Neural progenitor cell (in vitro differentiated cells): Measurements from ENCODE around the gene CCDC78. TPM values are rescaled to one million over a fixed set of nuclear protein-coding genes. Genes with fewer than 3 reads are reported as not detected.
A peak's percentile ranks its signal among the peaks of the same experiment; 100 is the strongest.

Experiments used
- DNase-seq: peaks from one replicate; pipeline ENCODE4 v3.0.0-alpha.2; 2016; ENCODE audit warnings: low spot score
- H2AFZ ChIP-seq: fragments of 200-600 bp; sonication (generic); replicated peaks from 2 replicates; pipeline ENCODE4 v1.6.1; 2016; ENCODE audit warnings: antibody characterized with exemption
- H3F3A ChIP-seq: fragments of 200-600 bp; sonication (generic); 2 replicates; pipeline ENCODE4 v1.6.1; 2016; ENCODE audit warnings: antibody characterized with exemption, low read depth
- H3K27ac ChIP-seq: fragments of 200-600 bp; sonication (generic); 2 replicates; pipeline ENCODE4 v1.5.1; 2016; ENCODE audit warnings: mild to moderate bottlenecking
- H3K27me3 ChIP-seq: fragments of 200-600 bp; sonication (generic); 2 replicates; pipeline ENCODE4 v1.6.1; 2016; ENCODE audit warnings: mild to moderate bottlenecking, moderate library complexity
- H3K36me3 ChIP-seq: fragments of 200-600 bp; sonication (generic); 2 replicates; pipeline ENCODE4 v1.5.1; 2016
- H3K4me1 ChIP-seq: fragments of 200-600 bp; sonication (generic); 2 replicates; pipeline ENCODE4 v1.6.1; 2016; ENCODE audit warnings: mixed run types
- H3K4me2 ChIP-seq: fragments of 200-600 bp; sonication (generic); 2 replicates; pipeline ENCODE4 v1.6.1; 2016
- H3K4me3 ChIP-seq: fragments of 200-600 bp; sonication (generic); 2 replicates; pipeline ENCODE4 v1.5.1; 2016
- H3K79me2 ChIP-seq: fragments of 200-600 bp; sonication (generic); 2 replicates; pipeline ENCODE4 v1.6.1; 2016; ENCODE audit warnings: low read depth
- H3K9ac ChIP-seq: fragments of 200-600 bp; sonication (generic); 2 replicates; pipeline ENCODE4 v1.6.1; 2016
- H3K9me3 ChIP-seq: fragments of 200-600 bp; sonication (generic); 2 replicates; pipeline ENCODE4 v1.5.1; 2016; ENCODE audit warnings: low read depth
- H4K20me1 ChIP-seq: fragments of 200-600 bp; sonication (generic); 2 replicates; pipeline ENCODE4 v1.6.1; 2016; ENCODE audit warnings: low read depth
- H3K27ac Mint-ChIP-seq: 3 replicates; pipeline ENCODE4 v1.8.0; 2021; ENCODE audit warnings: mixed read lengths
- H3K27me3 Mint-ChIP-seq: 2 replicates; pipeline ENCODE4 v1.8.0; 2022; ENCODE audit warnings: low read depth, mild to moderate bottlenecking, inconsistent platforms, moderate library complexity, mixed read lengths; ENCODE audit not compliant: insufficient read depth
- H3K36me3 Mint-ChIP-seq: 3 replicates; pipeline ENCODE4 v1.8.0; 2021; ENCODE audit warnings: mixed read lengths
- H3K4me1 Mint-ChIP-seq: 3 replicates; pipeline ENCODE4 v1.8.0; 2021; ENCODE audit warnings: mixed read lengths
- H3K4me3 Mint-ChIP-seq: 3 replicates; pipeline ENCODE4 v1.8.0; 2021; ENCODE audit warnings: mild to moderate bottlenecking, moderate library complexity, mixed read lengths
- H3K9me3 Mint-ChIP-seq: 3 replicates; pipeline ENCODE4 v1.8.0; 2020; ENCODE audit warnings: mixed read lengths
- EZH2 ChIP-seq: fragments of 200-600 bp; sonication (generic); IDR thresholded peaks from 2 replicates; pipeline ENCODE4 v1.6.1; 2017; ENCODE audit warnings: antibody characterized with exemption, mild to moderate bottlenecking, moderate library complexity
- EZH2phosphoT487 ChIP-seq: fragments of 200-600 bp; sonication (generic); IDR thresholded peaks from 2 replicates; pipeline ENCODE4 v1.6.1; 2017; ENCODE audit warnings: antibody characterized with exemption
- total RNA-seq: library from RNA; depleted of rRNA; stranded (reverse); fragments of >200 nt; gene quantifications from 2 replicates; pipeline ENCODE4 v1.2.3, GENCODE V29; 2015; ENCODE audit warnings: low replicate concordance
- TF ChIP-seq, protein P1 (sequence below): fragments of 200-600 bp; sonication (generic); IDR thresholded peaks from 2 replicates; pipeline ENCODE4 v1.5.1; 2017; ENCODE audit warnings: antibody characterized with exemption, mild to moderate bottlenecking

CCDC78 gene
- total RNA-seq, 1 donor from 2014 or later, result 0.67 TPM

DNA sequence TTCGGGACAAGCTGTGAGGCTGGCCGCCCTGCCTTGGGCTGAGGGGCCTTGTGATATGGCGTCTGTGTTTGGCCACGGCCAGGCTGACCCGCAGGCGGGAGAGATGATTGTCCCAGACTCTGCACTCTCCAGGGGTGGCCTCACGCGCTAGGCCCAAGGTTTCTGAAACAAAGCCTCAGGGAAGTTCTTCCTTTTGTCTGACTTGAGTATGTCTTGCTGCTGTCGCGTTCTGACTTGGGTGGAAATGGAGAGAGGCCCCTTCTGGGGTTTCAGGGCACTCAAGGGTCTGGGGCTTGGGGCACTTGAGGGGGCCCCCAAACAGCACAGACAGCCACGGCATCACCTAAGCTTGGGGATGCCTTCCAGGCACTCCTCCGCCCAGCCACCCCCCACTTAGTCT is 15.2 kb downstream of the CCDC78 start:
- Mint-ChIP-seq H3K27ac (peak overlapping the region; percentile 87), H3K4me3 (peak overlapping the region; percentile 57), H3K36me3 (no peaks in the 10 kb centered on the region), H3K9me3 (no peaks in the 10 kb centered on the region), H3K27me3 (peaks cover 27% of the 10 kb centered on the region), H3K4me1 (peaks cover 41% of the 10 kb centered on the region)
- Histone ChIP-seq H3K4me1 (peaks cover 14% of the 10 kb centered on the region), H3K36me3 (no peaks in the 10 kb centered on the region), H3K79me2 (no peaks in the 10 kb centered on the region), H3F3A (peaks cover 37% of the 10 kb centered on the region), H4K20me1 (peaks cover 24% of the 10 kb centered on the region), H3K27ac (no peak overlapping the region), H3K4me2 (no peak overlapping the region), H3K9me3 (no peaks in the 10 kb centered on the region), H3K27me3 (peaks cover 85% of the 10 kb centered on the region), H3K9ac (no peak overlapping the region), H2AFZ (no peak overlapping the region), H3K4me3 (no peak overlapping the region)
- no peak for DNase-seq
- TF ChIP-seq EZH2phosphoT487 (no peak), EZH2 (no peak)
- TF ChIP-seq, protein P1, sequence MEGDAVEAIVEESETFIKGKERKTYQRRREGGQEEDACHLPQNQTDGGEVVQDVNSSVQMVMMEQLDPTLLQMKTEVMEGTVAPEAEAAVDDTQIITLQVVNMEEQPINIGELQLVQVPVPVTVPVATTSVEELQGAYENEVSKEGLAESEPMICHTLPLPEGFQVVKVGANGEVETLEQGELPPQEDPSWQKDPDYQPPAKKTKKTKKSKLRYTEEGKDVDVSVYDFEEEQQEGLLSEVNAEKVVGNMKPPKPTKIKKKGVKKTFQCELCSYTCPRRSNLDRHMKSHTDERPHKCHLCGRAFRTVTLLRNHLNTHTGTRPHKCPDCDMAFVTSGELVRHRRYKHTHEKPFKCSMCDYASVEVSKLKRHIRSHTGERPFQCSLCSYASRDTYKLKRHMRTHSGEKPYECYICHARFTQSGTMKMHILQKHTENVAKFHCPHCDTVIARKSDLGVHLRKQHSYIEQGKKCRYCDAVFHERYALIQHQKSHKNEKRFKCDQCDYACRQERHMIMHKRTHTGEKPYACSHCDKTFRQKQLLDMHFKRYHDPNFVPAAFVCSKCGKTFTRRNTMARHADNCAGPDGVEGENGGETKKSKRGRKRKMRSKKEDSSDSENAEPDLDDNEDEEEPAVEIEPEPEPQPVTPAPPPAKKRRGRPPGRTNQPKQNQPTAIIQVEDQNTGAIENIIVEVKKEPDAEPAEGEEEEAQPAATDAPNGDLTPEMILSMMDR, result no peak

DNA sequence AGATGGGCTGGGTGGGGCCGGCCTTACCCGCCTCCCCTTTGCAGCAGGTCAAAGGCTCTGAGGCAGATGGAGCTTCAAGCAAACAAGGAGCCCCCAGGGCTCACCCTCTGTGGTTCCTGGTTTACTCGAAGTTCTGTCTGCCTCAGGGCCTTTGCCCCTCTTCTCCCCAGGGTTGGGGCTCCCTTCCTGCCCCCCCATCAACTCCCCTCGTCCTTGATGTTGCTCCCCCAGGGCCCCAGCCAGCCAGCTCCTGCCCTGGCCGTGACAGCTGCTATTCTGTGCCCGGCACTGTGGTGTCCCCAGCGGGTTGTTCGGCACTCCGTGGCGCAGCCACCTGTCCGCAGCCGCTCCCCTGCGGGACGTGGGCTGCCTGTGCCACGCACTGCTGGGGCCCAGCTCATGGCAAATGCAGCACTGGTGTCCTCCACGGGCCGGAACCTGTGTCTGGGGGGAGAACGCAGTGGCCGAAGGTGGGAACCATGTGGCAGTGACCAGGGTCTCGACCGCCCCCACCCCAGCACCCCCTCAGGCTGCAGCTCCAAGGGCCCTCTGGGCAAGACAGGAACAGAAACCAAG is 15.7 kb downstream of the CCDC78 start:
- Mint-ChIP-seq H3K27ac (peak overlapping the region; percentile 89), H3K4me3 (peak overlapping the region; percentile 78), H3K9me3 (no peaks in the 10 kb centered on the region), H3K4me1 (peaks cover 41% of the 10 kb centered on the region), H3K36me3 (no peaks in the 10 kb centered on the region), H3K27me3 (peaks cover 27% of the 10 kb centered on the region)
- Histone ChIP-seq H3K4me1 (peaks cover 10% of the 10 kb centered on the region), H3K9me3 (no peaks in the 10 kb centered on the region), H3K9ac (no peak overlapping the region), H3K27me3 (peaks cover 90% of the 10 kb centered on the region), H3K4me3 (no peak overlapping the region), H3K4me2 (peak overlapping the region; percentile 21), H3K36me3 (no peaks in the 10 kb centered on the region), H3K79me2 (no peaks in the 10 kb centered on the region), H3F3A (peaks cover 33% of the 10 kb centered on the region), H4K20me1 (peaks cover 26% of the 10 kb centered on the region), H2AFZ (no peak overlapping the region), H3K27ac (no peak overlapping the region)
- TF ChIP-seq EZH2phosphoT487, result no peak
- no peak for TF ChIP-seq EZH2
- DNase-seq, result no peak

DNA sequence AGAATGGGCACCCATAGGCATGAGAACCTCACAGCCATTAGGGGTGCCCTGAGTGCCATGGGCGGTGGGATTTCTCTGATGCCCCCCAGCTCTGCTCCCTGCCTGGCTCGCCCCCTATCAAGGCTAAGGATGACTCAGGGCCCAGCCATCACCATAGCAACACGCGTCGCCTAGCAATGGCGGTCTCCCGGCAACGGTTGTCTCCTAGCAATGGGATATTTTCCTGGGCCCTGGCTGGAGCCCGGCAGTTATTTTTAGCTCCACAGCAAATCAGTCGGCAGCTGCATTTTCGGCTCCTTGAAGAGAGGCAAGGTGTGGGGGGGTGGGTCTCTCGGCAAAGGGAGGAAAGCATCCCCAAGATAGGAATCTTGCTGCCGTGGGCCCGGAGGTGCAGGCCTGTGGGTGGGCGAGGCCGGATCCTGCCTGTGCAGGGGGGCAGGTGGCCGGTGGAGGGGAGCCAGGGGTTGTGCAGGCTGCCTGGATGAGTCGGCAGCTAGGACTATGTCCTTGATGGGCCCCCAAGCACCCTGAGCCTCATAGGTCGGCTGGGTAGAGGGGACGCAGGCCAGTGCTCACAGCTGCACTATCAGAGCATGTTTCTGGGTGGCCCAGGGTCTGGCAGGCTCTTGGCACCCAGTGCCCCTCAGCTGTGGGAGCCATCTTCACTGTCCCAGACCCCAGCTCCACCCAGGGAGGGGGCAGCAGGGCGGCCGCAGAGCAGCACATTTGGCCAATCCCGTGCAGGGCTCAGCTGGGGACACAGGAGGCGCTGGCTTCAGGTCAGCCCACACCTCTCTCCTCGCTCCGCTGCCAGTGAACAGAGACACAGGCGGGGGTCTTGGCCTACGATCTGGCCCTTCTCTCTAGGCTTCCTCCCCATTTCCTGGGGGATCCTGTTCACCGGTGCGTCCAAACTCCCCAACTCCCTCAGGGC is 16.4 kb downstream of the CCDC78 start:
- Histone ChIP-seq H3K27me3 (peaks cover 98% of the 10 kb centered on the region), H3K9ac (no peak overlapping the region), H3K79me2 (no peaks in the 10 kb centered on the region), H4K20me1 (peaks cover 30% of the 10 kb centered on the region), H3K4me3 (no peak overlapping the region), H2AFZ (no peak overlapping the region), H3F3A (peaks cover 33% of the 10 kb centered on the region), H3K4me2 (peak overlapping the region; percentile 21), H3K27ac (no peak overlapping the region), H3K36me3 (no peaks in the 10 kb centered on the region), H3K9me3 (no peaks in the 10 kb centered on the region), H3K4me1 (peaks cover 10% of the 10 kb centered on the region)
- peak; percentile 83 for DNase-seq
- H3K27ac Mint-ChIP-seq, result peak overlapping the region; percentile 92
- TF ChIP-seq, protein P1, result peak; percentile 15
- TF ChIP-seq EZH2phosphoT487, result no peak
- peaks cover 27% of the 10 kb centered on the region for H3K27me3 Mint-ChIP-seq
- no peaks in the 10 kb centered on the region for H3K36me3 Mint-ChIP-seq
- peaks cover 41% of the 10 kb centered on the region for H3K4me1 Mint-ChIP-seq
- H3K9me3 Mint-ChIP-seq, result no peaks in the 10 kb centered on the region
- H3K4me3 Mint-ChIP-seq, result peak overlapping the region; percentile 78
